GM21390 (cell line): Measurements from ENCODE around the gene CMTM3.
"Not testable (repeated sequence)": the region's sequence is repeated elsewhere in the genome, so short reads cannot be mapped to it uniquely, and the experiment has no call there.

ENCODE experiments used
- ATAC-seq: cut with Tn5 transposase; IDR thresholded peaks from one replicate; pipeline ENCODE4 v1.9.1; 2021; ENCODE audit not compliant: unreplicated experiment

CMTM3 gene

DNA sequence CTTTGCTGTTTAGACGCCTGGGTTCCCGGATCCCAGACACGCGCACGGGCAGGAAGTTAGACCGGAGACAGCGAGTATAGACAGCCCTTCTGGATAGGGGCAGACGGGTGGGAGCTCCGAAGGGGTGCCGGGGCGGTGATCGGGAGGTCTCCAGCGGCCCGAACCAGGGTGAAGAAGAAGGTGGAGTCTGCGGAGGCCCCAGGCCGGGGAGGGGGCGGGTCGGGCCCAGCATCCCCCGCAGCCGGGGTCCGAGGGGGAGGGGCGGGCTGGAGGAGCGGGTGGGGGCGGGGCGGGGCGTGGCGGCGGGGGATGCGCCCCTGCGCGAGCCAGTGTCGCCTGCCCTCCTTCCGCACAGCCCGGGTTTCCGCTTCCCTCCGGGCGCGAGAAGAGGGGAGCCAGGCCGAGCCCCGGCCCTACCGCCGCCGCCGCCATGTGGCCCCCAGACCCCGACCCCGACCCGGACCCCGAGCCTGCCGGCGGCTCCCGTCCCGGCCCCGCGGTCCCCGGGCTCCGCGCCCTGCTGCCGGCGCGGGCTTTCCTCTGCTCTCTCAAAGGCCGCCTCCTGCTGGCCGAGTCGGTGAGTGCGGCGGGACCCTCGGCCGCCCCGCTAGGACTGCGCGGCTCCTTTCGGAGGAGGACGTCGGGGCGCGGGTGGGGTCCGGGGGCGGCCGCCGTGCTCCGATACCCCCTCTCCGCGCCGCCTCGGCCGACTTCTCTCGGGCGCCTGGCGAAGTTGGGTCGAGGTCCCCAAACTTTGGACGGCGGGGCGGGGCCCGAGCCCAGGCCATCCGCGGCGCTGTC, at the start of gene CMTM3:
Gene CMTM3, plus strand, starts transcription at position 329 of the 801 bp plus-strand sequence. Its CDS starts 102 bp downstream, at position 431.
- peak; percentile 60 for ATAC-seq

GRCh38 chr16:66560107-66560506, 44.4 kb upstream of the CMTM3 start:
- ATAC-seq, result no peak

DNA sequence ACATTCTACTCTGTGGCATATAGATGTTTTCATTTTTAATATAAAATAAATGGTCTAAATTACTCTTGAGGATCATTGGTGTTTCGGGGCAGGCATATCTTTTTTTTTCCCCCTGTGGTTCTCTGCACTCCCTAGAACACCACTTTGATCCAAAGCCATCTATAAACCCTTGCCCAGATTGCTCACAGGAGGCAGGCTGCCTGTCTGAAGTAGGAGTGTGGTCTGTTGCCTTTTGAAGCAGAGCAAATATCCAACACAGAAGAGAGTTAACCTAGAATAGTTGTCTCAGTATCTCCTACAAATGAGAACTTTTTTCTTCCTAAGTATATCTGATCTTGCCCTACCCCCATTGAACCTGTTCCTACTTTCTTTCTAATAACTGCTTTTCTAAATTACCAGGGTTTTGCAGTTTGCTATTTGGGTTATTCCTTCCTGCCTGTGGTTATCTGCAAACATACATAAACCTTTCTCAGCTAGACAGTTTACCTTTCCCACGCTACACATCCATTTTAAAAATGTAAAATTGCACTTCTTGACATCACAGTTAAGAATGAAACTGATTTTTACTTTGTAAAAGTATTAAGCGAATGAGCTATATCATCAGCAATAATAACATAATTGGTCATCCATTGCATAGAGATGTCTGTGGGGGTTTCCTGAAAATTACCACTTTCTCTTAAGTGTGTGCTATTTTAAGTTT, 43.0 kb upstream of the CMTM3 start:
- no peak for ATAC-seq

GRCh38 chr16:66562409-66562808, 42.1 kb upstream of the CMTM3 start:
- no peak for ATAC-seq

GRCh38 chr16:66562986-66563385, 41.5 kb upstream of the CMTM3 start:
- ATAC-seq, result no peak

- no peak for ATAC-seq
These were observed 40.8 kb upstream of the CMTM3 start for GRCh38 chr16:66563574-66564334.

DNA sequence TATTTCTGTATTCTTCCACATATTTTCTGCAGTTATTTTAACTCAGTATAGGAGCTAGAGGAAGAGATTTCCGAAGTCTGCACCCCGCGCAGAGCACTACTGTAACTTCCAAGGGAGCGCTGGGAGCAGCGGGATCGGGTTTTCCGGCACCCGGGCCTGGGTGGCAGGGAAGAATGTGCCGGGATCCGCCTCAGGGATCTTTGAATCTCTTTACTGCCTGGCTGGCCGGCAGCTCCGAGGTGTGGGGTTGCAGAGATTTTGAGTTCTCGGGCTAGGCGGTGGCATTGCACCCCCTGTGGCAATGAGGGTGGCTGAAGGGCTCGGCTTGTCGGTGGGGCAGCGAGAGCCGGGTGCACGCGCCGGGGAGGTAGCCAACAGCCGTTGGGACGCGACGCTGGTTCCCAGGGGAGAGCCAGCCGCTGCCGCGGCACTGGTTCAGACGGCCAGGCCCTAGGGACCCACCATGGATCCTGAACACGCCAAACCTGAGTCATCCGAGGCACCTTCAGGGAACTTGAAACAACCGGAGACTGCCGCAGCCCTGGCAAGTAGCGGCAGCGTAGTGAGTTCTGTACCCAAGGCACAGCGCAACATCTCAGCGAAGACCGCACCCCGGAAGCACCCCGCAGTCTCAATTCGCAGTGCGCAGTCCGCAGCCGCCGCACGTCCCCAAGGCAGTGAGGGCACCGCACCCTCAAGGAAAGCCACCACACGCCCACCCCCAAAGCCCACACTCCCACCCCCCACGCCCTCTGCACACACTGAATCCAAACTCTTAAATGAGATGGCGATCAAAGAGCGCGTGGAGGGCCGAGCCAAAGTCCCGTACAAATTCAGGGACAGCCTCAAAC, 38.2 kb upstream of the CMTM3 start, which contains the start of gene CMTM1:
Gene CMTM1, plus strand, starts transcription at position 389 of the 851 bp plus-strand sequence. Its CDS starts 75 bp downstream, at position 464.
- ATAC-seq, result no peak

GRCh38 chr16:66567270-66567669, 37.2 kb upstream of the CMTM3 start:
- ATAC-seq, result not testable (repeated sequence)

DNA sequence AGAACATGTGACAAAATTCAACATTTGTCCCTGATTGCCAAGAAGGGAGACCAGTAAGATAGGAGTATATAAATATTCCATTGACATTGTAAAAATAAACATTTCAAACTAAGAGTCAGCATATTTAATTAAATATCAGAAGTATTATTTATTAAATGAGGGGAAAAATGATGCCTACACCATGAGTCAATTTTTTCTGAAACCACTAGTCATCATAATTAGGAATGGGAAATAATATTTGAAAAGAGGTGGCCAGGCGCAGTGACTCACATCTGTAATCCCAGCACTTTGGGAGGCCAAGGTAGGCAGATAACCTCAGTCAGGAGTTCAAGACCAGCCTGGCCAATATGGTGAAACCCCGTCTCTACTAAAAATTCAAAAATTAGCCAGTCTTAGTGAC, 36.1 kb upstream of the CMTM3 start:
- ATAC-seq, result no peak

- no peak for ATAC-seq
These were observed 35.4 kb upstream of the CMTM3 start for GRCh38 chr16:66569131-66569530.

GRCh38 chr16:66569827-66570405, 34.6 kb upstream of the CMTM3 start:
- ATAC-seq, result no peak

DNA sequence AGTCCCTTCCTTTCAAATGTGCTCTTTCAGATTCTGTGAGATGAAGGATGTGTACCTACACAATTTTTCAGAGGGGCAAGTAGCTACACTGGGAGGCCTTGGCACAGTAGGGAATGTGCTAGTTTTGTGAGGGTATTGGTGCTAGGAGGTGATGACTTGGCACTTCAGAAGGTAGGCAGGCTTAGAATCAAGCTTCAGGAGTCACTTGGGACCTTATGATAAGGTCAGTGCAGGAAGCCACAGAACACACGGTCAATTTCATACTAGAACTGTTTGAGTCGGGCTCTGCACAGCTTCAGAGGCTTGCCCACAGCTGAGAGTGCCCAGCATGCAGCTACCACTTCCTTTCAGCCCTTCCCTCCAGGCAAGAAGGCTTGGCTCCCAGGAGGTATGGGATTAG, 32.1 kb upstream of the CMTM3 start:
- no peak for ATAC-seq

- ATAC-seq, result no peak
These were observed 30.4 kb upstream of the CMTM3 start for GRCh38 chr16:66574081-66574480.

DNA sequence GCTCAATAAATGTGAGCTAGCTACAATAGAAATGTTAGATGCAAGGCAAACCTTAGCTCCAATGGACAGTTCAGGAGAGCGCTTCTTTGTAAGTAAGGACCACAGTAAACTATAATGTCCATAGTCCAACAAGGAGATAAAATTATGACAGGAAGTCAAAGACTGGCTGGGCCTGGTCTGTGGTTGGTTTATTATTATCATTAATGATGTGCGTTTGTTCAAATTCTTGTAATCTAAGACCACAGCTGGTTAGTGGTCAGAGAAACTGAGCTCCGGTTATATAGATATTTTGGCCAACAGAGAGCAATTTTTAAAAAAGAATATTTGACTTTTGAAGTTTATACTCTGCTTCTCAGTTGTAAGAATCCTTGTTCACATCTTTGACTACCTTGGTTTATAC, 30.0 kb upstream of the CMTM3 start:
- ATAC-seq, result no peak

DNA sequence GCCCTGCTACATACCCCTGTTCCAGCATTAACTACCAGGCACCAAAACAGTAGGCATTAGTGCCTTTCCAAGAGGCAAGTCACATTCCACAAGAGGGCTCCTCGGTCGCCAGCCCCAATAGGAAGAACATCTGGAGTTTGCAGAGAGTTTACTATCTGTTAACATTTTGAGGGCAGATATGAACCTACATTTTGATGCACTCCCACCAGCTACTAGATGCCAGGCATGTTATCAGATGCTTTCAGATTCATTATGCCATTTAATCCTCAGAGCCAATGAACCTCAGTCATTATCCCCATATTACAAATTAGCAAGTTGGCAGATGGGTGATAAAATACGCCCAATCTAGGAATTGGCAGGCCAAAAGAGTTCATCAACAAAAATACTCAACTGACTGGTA, 29.4 kb upstream of the CMTM3 start:
- ATAC-seq, result no peak

DNA sequence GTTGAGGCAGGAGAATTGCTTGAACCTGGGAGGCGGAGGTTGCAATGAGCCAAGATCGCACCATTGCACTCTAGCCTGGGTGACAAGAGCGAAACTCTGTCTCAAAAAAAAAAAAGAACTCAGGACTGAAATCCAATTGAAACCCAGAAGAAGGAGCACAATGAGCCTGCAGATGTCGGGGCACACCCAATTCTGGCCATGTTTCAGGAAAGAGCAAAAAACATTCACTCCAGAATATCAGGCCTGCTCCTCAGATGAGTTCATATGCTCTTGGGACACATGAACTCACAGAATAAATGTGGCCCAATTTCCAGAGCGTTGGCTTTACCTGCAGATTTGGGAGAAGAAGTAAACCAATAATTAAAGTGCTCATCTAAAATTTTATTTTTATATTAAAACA, 28.2 kb upstream of the CMTM3 start:
- no peak for ATAC-seq

DNA sequence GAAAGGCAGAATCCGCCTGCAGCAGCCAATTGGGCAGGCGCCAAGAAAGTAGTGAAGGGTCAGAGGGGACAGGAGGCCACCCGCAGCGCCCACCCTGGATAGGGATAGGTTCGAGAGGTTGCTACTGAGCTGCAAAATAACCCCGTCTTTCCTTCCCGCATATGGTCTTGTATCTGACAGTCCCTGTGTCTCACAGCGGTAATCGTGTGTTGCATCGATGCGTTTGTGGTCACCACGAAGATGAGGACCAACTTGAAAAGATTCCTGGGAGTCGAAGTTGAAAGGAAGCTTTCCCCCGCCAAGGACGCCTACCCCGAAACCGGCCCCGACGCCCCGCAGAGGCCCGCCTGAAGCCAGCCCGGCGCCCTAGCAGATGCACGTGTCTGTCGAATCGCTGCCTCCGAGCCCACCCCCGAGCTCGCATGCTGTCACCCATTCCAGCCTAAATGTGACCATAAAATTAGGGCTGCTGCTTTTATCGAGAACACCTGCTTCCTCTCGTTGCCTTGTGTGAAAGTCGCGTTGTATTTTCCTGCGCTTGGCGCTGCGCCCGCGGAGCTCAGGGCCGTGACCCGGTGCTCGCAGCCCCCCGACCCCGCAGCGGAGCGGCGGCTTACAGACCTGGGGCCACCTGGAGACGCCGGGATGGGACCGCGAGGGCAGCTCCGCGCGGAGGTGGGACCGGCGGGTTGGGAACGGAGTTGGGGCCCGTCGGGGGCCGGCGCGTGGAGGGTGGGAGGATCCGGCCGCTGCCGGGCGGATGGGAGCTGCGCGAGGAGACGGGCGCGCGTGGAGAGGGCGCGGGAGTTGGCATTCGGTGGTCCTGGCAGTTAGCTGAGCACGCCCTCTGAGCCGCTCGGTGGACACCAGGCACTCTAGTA, 25.6 kb upstream of the CMTM3 start, which contains the start of gene CMTM2:
Gene CMTM2, plus strand, starts transcription at position 813 of the 881 bp plus-strand sequence. CDS start 145 bp downstream, outside the sequence.
- no peak for ATAC-seq

- no peak for ATAC-seq
These were observed 23.8 kb upstream of the CMTM3 start for GRCh38 chr16:66580605-66581209.
